ENCODE results near the gene NOL12.

NOL12 gene

GRCh38 chr22:37659066-37659896, 26.9 kb upstream of the NOL12 start:
- no peak for DNase-seq (ENCODE audit: low read depth, low spot score)

- DNase-seq (ENCODE audit: low read depth, low spot score): no peak
Observed at GRCh38 chr22:37659897-37660708, 26.0 kb upstream of the NOL12 start.

- no peak for DNase-seq (ENCODE audit: low read depth, low spot score)
Observed at GRCh38 chr22:37660709-37661045, 25.5 kb upstream of the NOL12 start.

- no peak for DNase-seq (ENCODE audit: low read depth, low spot score)
Observed at GRCh38 chr22:37661160-37661924, 24.8 kb upstream of the NOL12 start.

GRCh38 chr22:37662039-37662438, 24.1 kb upstream of the NOL12 start:
- DNase-seq (ENCODE audit: low read depth, low spot score): no peak

- no peak for DNase-seq (ENCODE audit: low read depth, low spot score)
Observed at GRCh38 chr22:37663521-37664140, 22.5 kb upstream of the NOL12 start.

- DNase-seq (ENCODE audit: low read depth, low spot score): no peak
Observed at GRCh38 chr22:37664249-37665101, 21.7 kb upstream of the NOL12 start.

GRCh38 chr22:37665487-37665886, 20.7 kb upstream of the NOL12 start:
- DNase-seq (ENCODE audit: low read depth, low spot score): no peak

- no peak for DNase-seq (ENCODE audit: low read depth, low spot score)
Observed at GRCh38 chr22:37669586-37669985, 16.6 kb upstream of the NOL12 start.

GRCh38 chr22:37672206-37672919, 13.8 kb upstream of the NOL12 start:
- DNase-seq (ENCODE audit: low read depth, low spot score): no peak

- no peak for DNase-seq (ENCODE audit: low read depth, low spot score)
Observed at GRCh38 chr22:37672920-37673455, 13.2 kb upstream of the NOL12 start.

GRCh38 chr22:37674248-37674647, 11.9 kb upstream of the NOL12 start:
- no peak for DNase-seq (ENCODE audit: low read depth, low spot score)

GRCh38 chr22:37674951-37675929, 10.9 kb upstream of the NOL12 start, which contains the start of gene LGALS1:
TSS of gene LGALS1 (plus strand) at chr22:37675636. CDS start at chr22:37675703, 67 bp downstream.
- peak; percentile 76 for DNase-seq (ENCODE audit: low read depth, low spot score)

GRCh38 chr22:37675930-37676735, 10.0 kb upstream of the NOL12 start:
- DNase-seq (ENCODE audit: low read depth, low spot score): no peak

GRCh38 chr22:37676736-37677492, 9.2 kb upstream of the NOL12 start:
- peak; percentile 76 for DNase-seq (ENCODE audit: low read depth, low spot score)

- no peak for DNase-seq (ENCODE audit: low read depth, low spot score)
Observed at GRCh38 chr22:37677493-37677974, 8.6 kb upstream of the NOL12 start.

GRCh38 chr22:37678372-37678771, 7.8 kb upstream of the NOL12 start:
- DNase-seq (ENCODE audit: low read depth, low spot score): no peak
